Neural progenitor cell (in vitro differentiated cells): ENCODE data around the gene PALB2. TPM values are rescaled to one million over a fixed set of nuclear protein-coding genes. Genes with fewer than 3 reads are reported as not detected.
"Not testable (repeated sequence)": the region's sequence is repeated elsewhere in the genome, so short reads cannot be mapped to it uniquely, and the experiment has no call there.

Experiments used
- DNase-seq: peaks from one replicate; pipeline ENCODE4 v3.0.0-alpha.2; 2016; ENCODE audit warnings: low spot score
- H2AFZ ChIP-seq: fragments of 200-600 bp; sonication (generic); replicated peaks from 2 replicates; pipeline ENCODE4 v1.6.1; 2016; ENCODE audit warnings: antibody characterized with exemption
- H3F3A ChIP-seq: fragments of 200-600 bp; sonication (generic); 2 replicates; pipeline ENCODE4 v1.6.1; 2016; ENCODE audit warnings: antibody characterized with exemption, low read depth
- H3K27ac ChIP-seq: fragments of 200-600 bp; sonication (generic); 2 replicates; pipeline ENCODE4 v1.5.1; 2016; ENCODE audit warnings: mild to moderate bottlenecking
- H3K27me3 ChIP-seq: fragments of 200-600 bp; sonication (generic); 2 replicates; pipeline ENCODE4 v1.6.1; 2016; ENCODE audit warnings: mild to moderate bottlenecking, moderate library complexity
- H3K36me3 ChIP-seq: fragments of 200-600 bp; sonication (generic); 2 replicates; pipeline ENCODE4 v1.5.1; 2016
- H3K4me1 ChIP-seq: fragments of 200-600 bp; sonication (generic); 2 replicates; pipeline ENCODE4 v1.6.1; 2016; ENCODE audit warnings: mixed run types
- H3K4me2 ChIP-seq: fragments of 200-600 bp; sonication (generic); 2 replicates; pipeline ENCODE4 v1.6.1; 2016
- H3K4me3 ChIP-seq: fragments of 200-600 bp; sonication (generic); 2 replicates; pipeline ENCODE4 v1.5.1; 2016
- H3K79me2 ChIP-seq: fragments of 200-600 bp; sonication (generic); 2 replicates; pipeline ENCODE4 v1.6.1; 2016; ENCODE audit warnings: low read depth
- H3K9ac ChIP-seq: fragments of 200-600 bp; sonication (generic); 2 replicates; pipeline ENCODE4 v1.6.1; 2016
- H3K9me3 ChIP-seq: fragments of 200-600 bp; sonication (generic); 2 replicates; pipeline ENCODE4 v1.5.1; 2016; ENCODE audit warnings: low read depth
- H4K20me1 ChIP-seq: fragments of 200-600 bp; sonication (generic); 2 replicates; pipeline ENCODE4 v1.6.1; 2016; ENCODE audit warnings: low read depth
- H3K27ac Mint-ChIP-seq: 3 replicates; pipeline ENCODE4 v1.8.0; 2021; ENCODE audit warnings: mixed read lengths
- H3K27me3 Mint-ChIP-seq: 2 replicates; pipeline ENCODE4 v1.8.0; 2022; ENCODE audit warnings: low read depth, mild to moderate bottlenecking, inconsistent platforms, moderate library complexity, mixed read lengths; ENCODE audit not compliant: insufficient read depth
- H3K36me3 Mint-ChIP-seq: 3 replicates; pipeline ENCODE4 v1.8.0; 2021; ENCODE audit warnings: mixed read lengths
- H3K4me1 Mint-ChIP-seq: 3 replicates; pipeline ENCODE4 v1.8.0; 2021; ENCODE audit warnings: mixed read lengths
- H3K4me3 Mint-ChIP-seq: 3 replicates; pipeline ENCODE4 v1.8.0; 2021; ENCODE audit warnings: mild to moderate bottlenecking, moderate library complexity, mixed read lengths
- H3K9me3 Mint-ChIP-seq: 3 replicates; pipeline ENCODE4 v1.8.0; 2020; ENCODE audit warnings: mixed read lengths
- CTCF ChIP-seq: fragments of 200-600 bp; sonication (generic); IDR thresholded peaks from 2 replicates; pipeline ENCODE4 v1.5.1; 2017; ENCODE audit warnings: antibody characterized with exemption, mild to moderate bottlenecking
- EZH2 ChIP-seq: fragments of 200-600 bp; sonication (generic); IDR thresholded peaks from 2 replicates; pipeline ENCODE4 v1.6.1; 2017; ENCODE audit warnings: antibody characterized with exemption, mild to moderate bottlenecking, moderate library complexity
- EZH2phosphoT487 ChIP-seq: fragments of 200-600 bp; sonication (generic); IDR thresholded peaks from 2 replicates; pipeline ENCODE4 v1.6.1; 2017; ENCODE audit warnings: antibody characterized with exemption
- total RNA-seq: library from RNA; depleted of rRNA; stranded (reverse); fragments of >200 nt; gene quantifications from 2 replicates; pipeline ENCODE4 v1.2.3, GENCODE V29; 2015; ENCODE audit warnings: low replicate concordance

The PALB2 gene
- total RNA-seq, 1 donor from 2014 or later: 23.3 TPM

- H3K27ac Mint-ChIP-seq: no peak overlapping the region
- H4K20me1 ChIP-seq: peaks cover 52% of the 10 kb centered on the region
These were observed 50.9 kb downstream of the PALB2 start for GRCh38 chr16:23590181-23590580.

GRCh38 chr16:23587726-23588125 is 53.4 kb downstream of the PALB2 start:
- no peak for DNase-seq
- Histone ChIP-seq H4K20me1 (peaks cover 28% of the 10 kb centered on the region), H3K4me2 (no peak overlapping the region), H3K27ac (no peak overlapping the region), H3K4me1 (no peaks in the 10 kb centered on the region), H3F3A (no peaks in the 10 kb centered on the region), H3K27me3 (no peaks in the 10 kb centered on the region), H3K4me3 (no peak overlapping the region), H3K9ac (no peak overlapping the region), H3K9me3 (no peaks in the 10 kb centered on the region), H3K36me3 (no peaks in the 10 kb centered on the region), H2AFZ (no peak overlapping the region), H3K79me2 (peaks cover 61% of the 10 kb centered on the region)
- H3K9me3 Mint-ChIP-seq: no peaks in the 10 kb centered on the region
- no peak overlapping the region for H3K4me3 Mint-ChIP-seq
- no peak overlapping the region for H3K27ac Mint-ChIP-seq
- no peaks in the 10 kb centered on the region for H3K4me1 Mint-ChIP-seq
- TF ChIP-seq EZH2: no peak
- no peak for TF ChIP-seq EZH2phosphoT487
- no peak for TF ChIP-seq CTCF
- H3K27me3 Mint-ChIP-seq: no peaks in the 10 kb centered on the region
- peaks cover 24% of the 10 kb centered on the region for H3K36me3 Mint-ChIP-seq

More at GRCh38 chr16:23590181-23590580, 50.9 kb downstream of the PALB2 start:
- Mint-ChIP-seq H3K27me3 (no peaks in the 10 kb centered on the region), H3K36me3 (peaks cover 24% of the 10 kb centered on the region), H3K9me3 (no peaks in the 10 kb centered on the region), H3K4me3 (no peak overlapping the region), H3K4me1 (peaks cover 1% of the 10 kb centered on the region)
- no peak overlapping the region for H3K9ac ChIP-seq
- H3K4me2 ChIP-seq: no peak overlapping the region
- no peak overlapping the region for H2AFZ ChIP-seq
- no peaks in the 10 kb centered on the region for H3K36me3 ChIP-seq
- H3K9me3 ChIP-seq: no peaks in the 10 kb centered on the region
- no peak for DNase-seq
- no peak overlapping the region for H3K27ac ChIP-seq
- no peaks in the 10 kb centered on the region for H3F3A ChIP-seq
- TF ChIP-seq EZH2phosphoT487: no peak
- TF ChIP-seq CTCF: no peak
- TF ChIP-seq EZH2: no peak
- H3K79me2 ChIP-seq: peaks cover 85% of the 10 kb centered on the region
- H3K4me1 ChIP-seq: peaks cover 6% of the 10 kb centered on the region
- H3K4me3 ChIP-seq: no peak overlapping the region
- no peaks in the 10 kb centered on the region for H3K27me3 ChIP-seq

- Mint-ChIP-seq H3K4me1 (no peaks in the 10 kb centered on the region), H3K4me3 (no peak overlapping the region), H3K27me3 (no peaks in the 10 kb centered on the region), H3K36me3 (peaks cover 16% of the 10 kb centered on the region), H3K27ac (no peak overlapping the region), H3K9me3 (no peaks in the 10 kb centered on the region)
- H2AFZ ChIP-seq: no peak overlapping the region
- peaks cover 4% of the 10 kb centered on the region for H4K20me1 ChIP-seq
- no peak for TF ChIP-seq EZH2phosphoT487
- TF ChIP-seq CTCF: no peak
- no peak for TF ChIP-seq EZH2
- no peak for DNase-seq
- H3K4me3 ChIP-seq: no peak overlapping the region
- H3K79me2 ChIP-seq: peaks cover 28% of the 10 kb centered on the region
- no peaks in the 10 kb centered on the region for H3K36me3 ChIP-seq
- no peaks in the 10 kb centered on the region for H3K27me3 ChIP-seq
- H3F3A ChIP-seq: peaks cover 9% of the 10 kb centered on the region
- H3K4me1 ChIP-seq: no peaks in the 10 kb centered on the region
- no peaks in the 10 kb centered on the region for H3K9me3 ChIP-seq
- H3K4me2 ChIP-seq: no peak overlapping the region
- H3K27ac ChIP-seq: no peak overlapping the region
- H3K9ac ChIP-seq: no peak overlapping the region
These were observed 56.7 kb downstream of the PALB2 start for GRCh38 chr16:23584186-23585076.

- H2AFZ ChIP-seq, H3K27ac Mint-ChIP-seq, DNase-seq, H3K9me3 Mint-ChIP-seq, H3K4me3 Mint-ChIP-seq, H3K4me1 ChIP-seq, H4K20me1 ChIP-seq, H3K27me3 ChIP-seq, H3K4me2 ChIP-seq, H3K27ac ChIP-seq, H3K36me3 ChIP-seq, H3K9ac ChIP-seq, H3K9me3 ChIP-seq, H3K4me1 Mint-ChIP-seq, H3F3A ChIP-seq, H3K27me3 Mint-ChIP-seq, H3K4me3 ChIP-seq: not testable (repeated sequence)
- H3K79me2 ChIP-seq: peaks cover 16% of the 10 kb centered on the region
- H3K36me3 Mint-ChIP-seq: peaks cover 15% of the 10 kb centered on the region
These were observed 57.8 kb downstream of the PALB2 start for GRCh38 chr16:23583271-23583670.
